Mononuclear cell (primary cell): ENCODE data around the gene TRIL. TPM values are rescaled to one million over a fixed set of nuclear protein-coding genes. Genes with fewer than 3 reads are reported as not detected.

ENCODE experiments used
- H3K27me3 ChIP-seq: 2 replicates; pipeline ENCODE4 v1.6.0; 2011; ENCODE audit warnings: low read length, control low read depth; ENCODE audit not compliant: insufficient read depth
- H3K4me1 ChIP-seq: 2 replicates; pipeline ENCODE4 v1.5.1; 2011; ENCODE audit warnings: mild to moderate bottlenecking, low read length, control low read depth; ENCODE audit not compliant: insufficient read depth
- H3K4me3 ChIP-seq: 2 replicates; pipeline ENCODE4 v1.5.1; 2011; ENCODE audit warnings: mild to moderate bottlenecking, low read length, moderate library complexity
- H3K9me3 ChIP-seq: 2 replicates; pipeline ENCODE4 v1.5.1; 2011; ENCODE audit warnings: low read depth, mild to moderate bottlenecking, control low read depth, low read length
- total RNA-seq: library from RNA; depleted of rRNA; stranded (reverse); fragments of >200 nt; gene quantifications from one replicate; pipeline ENCODE4 v1.2.3, GENCODE V29; 2012

The TRIL gene
- total RNA-seq, 1 donor: not detected

DNA sequence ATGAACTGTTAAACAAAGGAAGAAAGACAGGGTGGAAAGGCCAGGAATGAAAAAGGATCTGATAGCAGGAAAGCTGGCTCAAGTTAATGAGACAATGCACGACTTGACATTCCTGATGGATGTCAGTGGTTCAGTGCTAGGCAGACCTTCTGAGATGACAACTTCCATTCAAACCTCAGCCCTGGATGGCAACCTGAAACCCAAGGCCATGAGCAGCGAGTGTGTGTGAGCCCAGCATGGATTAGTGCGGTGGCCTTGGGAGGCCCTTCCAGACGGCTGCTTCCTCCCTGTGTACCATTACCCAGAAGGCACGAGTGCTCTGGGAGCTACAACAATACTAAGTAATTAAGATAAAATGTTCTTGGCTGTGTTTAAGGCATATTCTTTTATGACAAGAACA lies 18.8 kb downstream of the TRIL start:
- H3K27me3 ChIP-seq: peaks cover 2% of the 10 kb centered on the region

DNA sequence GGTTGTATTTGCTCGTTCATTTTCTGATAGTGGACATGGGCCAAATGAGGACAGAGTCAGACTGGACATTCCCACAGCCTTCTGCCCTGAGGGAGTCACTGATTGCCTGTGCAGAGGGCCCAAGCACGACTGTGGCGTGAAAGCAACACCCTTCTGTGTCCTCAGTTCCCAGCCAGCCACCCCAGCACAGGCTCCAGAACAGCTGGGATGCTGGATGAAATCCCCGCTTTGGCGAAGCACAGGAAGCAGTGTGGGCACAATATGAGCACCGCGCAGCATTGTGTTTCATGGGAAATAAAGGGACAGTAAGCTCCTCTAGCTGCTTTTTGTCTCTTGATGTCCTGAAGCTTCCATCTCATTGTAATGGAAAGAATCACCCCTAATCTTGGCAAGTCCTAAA lies 20.5 kb downstream of the TRIL start:
- H3K4me1 ChIP-seq: no peaks in the 10 kb centered on the region

More for the DNA sequence above, 18.8 kb downstream of the TRIL start:
- Histone ChIP-seq H3K9me3 (no peaks in the 10 kb centered on the region), H3K4me3 (no peak overlapping the region), H3K4me1 (no peaks in the 10 kb centered on the region)

DNA sequence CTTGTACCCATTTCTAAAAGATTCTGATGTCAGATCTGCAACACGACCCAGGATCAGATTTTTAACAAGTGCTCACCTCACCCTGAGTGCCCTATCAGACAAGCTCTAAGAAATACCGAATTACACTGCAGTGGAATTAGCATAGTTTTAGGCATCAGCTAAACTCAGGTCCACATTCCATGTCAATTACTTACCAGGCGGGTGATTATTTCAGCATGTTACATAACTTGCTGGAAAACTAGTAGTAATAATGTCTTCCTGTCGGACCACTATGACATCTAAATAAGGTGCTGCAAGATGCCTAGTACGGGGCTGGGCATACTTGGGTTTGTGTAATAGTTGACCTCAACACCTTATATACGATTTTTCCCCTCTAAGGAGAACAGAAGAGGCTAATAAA lies 21.0 kb downstream of the TRIL start:
- H3K9me3 ChIP-seq: no peaks in the 10 kb centered on the region
- no peak overlapping the region for H3K4me3 ChIP-seq
- no peaks in the 10 kb centered on the region for H3K27me3 ChIP-seq
- H3K4me1 ChIP-seq: no peaks in the 10 kb centered on the region

More for the DNA sequence above, 20.5 kb downstream of the TRIL start:
- H3K9me3 ChIP-seq: no peaks in the 10 kb centered on the region
- no peak overlapping the region for H3K4me3 ChIP-seq
- H3K27me3 ChIP-seq: no peaks in the 10 kb centered on the region

DNA sequence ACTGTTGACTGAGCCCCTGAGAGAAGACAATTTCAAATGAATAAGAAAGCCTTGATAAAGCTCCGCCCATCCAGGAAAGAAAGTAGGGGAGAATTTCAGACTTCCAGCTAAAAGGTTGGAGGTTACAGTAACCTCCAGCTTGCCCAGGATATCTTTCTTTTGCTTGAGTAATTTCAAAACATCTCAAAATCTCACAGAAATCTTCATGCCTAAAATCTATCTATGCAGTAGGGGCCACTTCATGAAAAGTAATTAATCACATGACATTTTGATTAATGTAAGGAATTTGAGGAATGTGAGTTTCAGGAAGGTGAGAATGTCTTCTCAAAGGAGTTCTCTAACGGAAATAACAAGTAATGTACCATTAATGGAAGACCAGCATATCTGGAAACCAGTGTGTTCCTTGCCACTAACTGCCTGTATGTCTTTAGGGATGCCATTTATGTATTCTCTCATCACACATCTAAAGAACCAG lies 24.2 kb downstream of the TRIL start:
- Histone ChIP-seq H3K9me3 (no peaks in the 10 kb centered on the region), H3K4me1 (no peaks in the 10 kb centered on the region), H3K27me3 (no peaks in the 10 kb centered on the region), H3K4me3 (no peak overlapping the region)

DNA sequence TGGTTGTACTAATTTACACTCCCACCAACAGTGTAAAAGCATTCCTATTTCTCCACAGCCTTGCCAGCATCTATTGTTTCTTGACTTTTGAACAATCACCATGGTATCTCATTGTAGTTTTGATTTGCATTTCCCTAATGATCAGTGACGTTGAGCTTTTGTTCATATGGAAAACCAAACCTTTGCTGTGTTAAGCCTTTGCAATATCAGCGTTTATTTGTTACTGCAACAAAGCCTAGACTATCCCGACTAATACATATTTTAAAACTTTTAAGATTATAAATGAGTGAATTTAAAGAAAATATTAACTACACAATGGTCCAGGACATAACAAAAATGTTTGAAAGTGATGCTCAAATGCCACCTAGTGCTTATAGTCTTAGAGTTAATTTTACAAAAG lies 26.6 kb downstream of the TRIL start:
- H3K4me3 ChIP-seq: no peak overlapping the region
- peaks cover 7% of the 10 kb centered on the region for H3K4me1 ChIP-seq
- no peaks in the 10 kb centered on the region for H3K27me3 ChIP-seq
- no peaks in the 10 kb centered on the region for H3K9me3 ChIP-seq

DNA sequence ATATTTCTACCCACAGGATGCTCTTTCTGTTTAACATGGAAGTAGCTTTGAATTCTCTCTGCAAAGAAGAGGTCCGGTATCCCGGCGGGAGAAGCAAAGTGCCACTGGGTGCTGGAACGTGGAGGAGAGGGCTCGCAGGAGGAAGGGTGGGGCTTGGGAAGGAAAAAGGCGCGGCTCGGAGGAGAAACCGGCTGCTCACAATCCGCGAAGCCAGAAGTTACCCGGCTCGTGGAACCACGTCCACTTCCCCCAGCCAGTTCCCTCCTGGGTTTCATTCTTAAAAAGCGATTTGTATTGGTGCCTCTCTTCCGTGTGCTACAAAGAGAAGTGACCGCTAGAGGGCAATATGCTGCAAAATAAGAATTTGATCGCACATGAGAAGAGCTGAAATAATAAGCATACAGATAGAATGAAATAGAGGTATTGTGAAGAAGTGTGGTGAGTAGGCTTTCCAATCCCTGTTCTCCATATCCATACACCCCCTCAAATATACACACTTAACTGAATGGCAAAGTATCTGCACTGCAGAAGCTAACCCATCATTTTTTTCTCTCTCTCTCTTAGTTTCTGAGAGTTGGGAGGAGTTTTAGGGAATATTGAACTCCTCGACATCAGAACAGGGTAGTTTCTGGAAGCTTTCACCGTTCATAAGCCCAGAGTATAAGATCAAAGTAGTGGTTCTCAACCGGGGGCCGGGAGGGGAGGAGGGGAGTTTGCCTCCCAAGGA lies 31.1 kb downstream of the TRIL start:
- Histone ChIP-seq H3K4me3 (peak overlapping the region; percentile 28), H3K4me1 (peaks cover 15% of the 10 kb centered on the region), H3K27me3 (peaks cover 9% of the 10 kb centered on the region), H3K9me3 (no peaks in the 10 kb centered on the region)

DNA sequence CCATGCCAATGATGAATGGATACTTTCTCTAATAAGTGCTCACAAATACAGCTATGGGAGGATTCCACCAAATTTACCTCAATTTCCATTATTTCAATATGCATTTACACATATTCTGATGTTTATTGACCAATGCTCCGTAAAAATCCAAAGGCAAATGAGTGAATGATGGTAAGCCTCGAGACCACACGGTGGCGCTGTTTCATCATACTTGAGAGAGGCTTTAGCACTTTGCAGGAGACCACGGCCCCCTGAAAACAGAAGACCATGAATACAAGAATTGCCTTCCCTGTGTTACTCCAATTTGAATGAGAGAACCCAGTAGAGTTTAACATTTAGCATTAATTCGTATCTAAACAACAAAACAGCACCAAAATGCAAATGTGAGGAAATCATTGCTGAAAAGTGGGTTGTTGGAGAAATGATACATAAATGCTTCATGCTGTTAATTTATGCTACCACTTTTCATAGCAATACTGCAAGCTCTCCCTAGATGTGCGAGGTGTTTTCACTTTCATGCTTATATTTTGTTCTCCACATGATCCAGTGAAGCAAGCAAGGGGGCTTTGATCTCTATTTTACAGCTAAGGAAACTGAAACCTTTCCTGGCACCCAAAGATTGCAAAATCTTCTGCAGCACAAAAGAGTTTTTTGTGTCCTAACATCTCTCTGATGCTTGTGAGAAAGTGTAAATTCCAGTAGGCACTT lies 35.4 kb downstream of the TRIL start:
- Histone ChIP-seq H3K27me3 (peaks cover 9% of the 10 kb centered on the region), H3K9me3 (no peaks in the 10 kb centered on the region), H3K4me3 (no peak overlapping the region), H3K4me1 (peaks cover 15% of the 10 kb centered on the region)

DNA sequence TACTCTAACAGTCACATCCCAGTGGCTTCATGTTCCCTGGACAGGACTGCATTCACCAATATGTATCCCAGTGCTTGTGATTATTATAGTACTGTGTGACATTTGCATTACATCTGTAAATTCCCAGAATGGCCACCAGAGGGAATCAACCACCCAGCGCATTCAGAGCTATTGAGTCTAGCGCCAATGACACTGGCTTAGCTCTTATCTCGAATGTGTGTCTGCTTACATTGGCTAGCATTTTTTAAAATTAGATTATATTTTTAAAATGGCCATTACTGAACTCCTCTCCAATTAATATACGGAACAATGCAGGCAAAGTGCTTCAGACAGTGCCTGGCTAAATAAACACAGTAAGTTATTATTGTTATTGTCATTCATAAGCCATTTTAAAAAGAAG lies 36.3 kb downstream of the TRIL start:
- peaks cover 11% of the 10 kb centered on the region for H3K4me1 ChIP-seq
- H3K27me3 ChIP-seq: peaks cover 9% of the 10 kb centered on the region
- no peak overlapping the region for H3K4me3 ChIP-seq
- H3K9me3 ChIP-seq: no peaks in the 10 kb centered on the region

DNA sequence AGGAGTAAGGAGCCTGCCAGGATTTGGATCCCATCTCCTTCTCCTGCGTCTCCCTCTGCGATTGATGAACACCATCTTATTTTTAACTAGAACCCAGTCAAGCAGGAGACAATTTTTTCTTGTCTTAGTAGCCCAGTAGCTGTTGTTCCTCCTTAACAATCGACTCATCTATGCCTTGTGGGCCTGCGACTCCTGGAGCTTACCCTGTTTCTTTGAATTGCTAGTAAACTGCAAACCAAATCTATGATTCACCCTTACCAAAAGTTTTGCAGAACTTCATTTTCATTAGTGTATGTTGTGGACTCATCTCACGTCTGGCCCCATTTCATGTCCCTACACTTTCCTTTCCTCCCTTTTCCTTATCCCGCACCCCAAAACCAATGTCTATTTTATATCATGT lies 37.7 kb downstream of the TRIL start:
- Histone ChIP-seq H3K27me3 (peaks cover 3% of the 10 kb centered on the region), H3K4me3 (no peak overlapping the region), H3K4me1 (peaks cover 6% of the 10 kb centered on the region), H3K9me3 (no peaks in the 10 kb centered on the region)

DNA sequence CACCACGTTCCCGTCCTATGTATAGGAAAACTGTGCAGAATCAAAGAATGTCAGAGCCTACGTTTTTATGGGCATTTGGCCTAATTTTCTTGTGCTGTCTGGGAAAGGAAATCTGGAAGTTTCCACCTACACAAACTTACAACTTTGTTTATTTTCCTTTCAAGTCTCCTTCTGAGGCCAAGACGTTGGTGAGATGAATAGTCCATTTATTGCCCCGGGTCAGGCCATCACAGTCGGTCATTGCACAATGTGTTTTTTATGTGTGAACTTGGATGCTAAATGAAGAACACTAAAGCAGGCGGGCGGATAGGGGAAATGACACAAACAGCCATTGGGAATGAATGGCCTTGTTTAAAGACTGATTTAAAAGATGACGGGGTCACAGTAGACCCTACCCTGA lies 38.6 kb downstream of the TRIL start:
- H3K4me1 ChIP-seq: peaks cover 6% of the 10 kb centered on the region
- H3K9me3 ChIP-seq: no peaks in the 10 kb centered on the region
- no peak overlapping the region for H3K4me3 ChIP-seq
- no peaks in the 10 kb centered on the region for H3K27me3 ChIP-seq

DNA sequence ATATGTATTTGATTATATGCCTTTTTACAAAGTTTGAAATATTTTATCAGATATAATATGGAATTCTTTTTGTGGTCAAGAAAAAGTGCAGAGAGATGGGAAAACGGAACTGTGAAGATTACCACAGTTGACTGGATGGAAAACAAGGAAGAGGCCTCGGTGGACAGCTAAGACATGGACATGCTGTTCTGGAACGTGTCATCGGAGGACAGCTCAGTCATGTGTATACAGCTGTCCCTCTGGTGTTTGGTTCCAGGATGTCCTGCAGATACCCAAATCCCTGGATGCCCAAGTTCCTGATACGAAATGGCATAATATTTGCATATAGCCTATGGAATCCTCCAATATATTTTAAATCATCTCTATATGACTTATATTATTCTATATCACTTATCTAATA lies 49.4 kb downstream of the TRIL start:
- no peaks in the 10 kb centered on the region for H3K27me3 ChIP-seq
- no peaks in the 10 kb centered on the region for H3K4me1 ChIP-seq
- H3K9me3 ChIP-seq: no peaks in the 10 kb centered on the region
- no peak overlapping the region for H3K4me3 ChIP-seq

DNA sequence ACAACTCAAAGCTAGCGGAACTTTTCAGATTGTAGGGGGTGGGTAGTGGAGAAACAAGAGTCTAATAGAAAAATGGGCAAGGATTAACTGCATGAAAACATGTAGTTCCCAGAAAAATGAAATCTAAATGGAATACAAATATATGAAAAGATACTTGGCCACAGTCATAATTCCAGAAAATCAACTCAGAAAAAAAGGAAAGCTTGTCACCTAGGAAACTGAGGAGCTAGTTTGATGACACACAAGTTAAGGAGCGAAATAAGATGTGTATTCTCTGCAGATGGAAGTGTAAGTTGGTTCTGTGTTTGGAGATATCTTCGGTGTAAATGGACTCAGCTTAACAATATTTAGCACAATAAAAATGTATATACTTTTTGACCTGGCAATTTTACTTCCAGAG lies 52.7 kb downstream of the TRIL start:
- H3K27me3 ChIP-seq: no peaks in the 10 kb centered on the region
- H3K4me1 ChIP-seq: no peaks in the 10 kb centered on the region
- H3K4me3 ChIP-seq: no peak overlapping the region
- no peaks in the 10 kb centered on the region for H3K9me3 ChIP-seq

DNA sequence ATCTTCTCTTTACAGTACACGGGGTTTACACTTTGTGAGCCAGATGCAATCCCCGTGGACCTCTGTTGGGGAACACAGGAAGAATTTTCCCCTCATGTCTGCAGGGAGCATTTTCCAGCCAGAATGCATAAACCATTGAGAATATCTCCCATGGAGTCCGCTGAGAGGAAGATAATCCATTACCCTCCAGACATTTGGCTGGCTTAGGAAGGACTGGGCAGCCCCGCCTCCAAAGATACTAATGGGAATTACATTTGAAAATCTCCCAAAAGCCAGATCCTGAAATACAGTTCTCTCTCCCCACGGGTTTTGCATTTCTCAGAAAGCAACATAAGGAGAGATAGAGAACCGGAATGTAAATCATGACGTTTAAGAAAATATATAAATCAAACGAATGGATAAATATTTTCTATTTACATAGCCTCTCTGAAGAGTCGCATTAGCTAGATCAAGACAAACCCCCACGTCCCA lies 53.5 kb downstream of the TRIL start:
- Histone ChIP-seq H3K27me3 (no peaks in the 10 kb centered on the region), H3K4me1 (no peaks in the 10 kb centered on the region), H3K4me3 (no peak overlapping the region), H3K9me3 (no peaks in the 10 kb centered on the region)

DNA sequence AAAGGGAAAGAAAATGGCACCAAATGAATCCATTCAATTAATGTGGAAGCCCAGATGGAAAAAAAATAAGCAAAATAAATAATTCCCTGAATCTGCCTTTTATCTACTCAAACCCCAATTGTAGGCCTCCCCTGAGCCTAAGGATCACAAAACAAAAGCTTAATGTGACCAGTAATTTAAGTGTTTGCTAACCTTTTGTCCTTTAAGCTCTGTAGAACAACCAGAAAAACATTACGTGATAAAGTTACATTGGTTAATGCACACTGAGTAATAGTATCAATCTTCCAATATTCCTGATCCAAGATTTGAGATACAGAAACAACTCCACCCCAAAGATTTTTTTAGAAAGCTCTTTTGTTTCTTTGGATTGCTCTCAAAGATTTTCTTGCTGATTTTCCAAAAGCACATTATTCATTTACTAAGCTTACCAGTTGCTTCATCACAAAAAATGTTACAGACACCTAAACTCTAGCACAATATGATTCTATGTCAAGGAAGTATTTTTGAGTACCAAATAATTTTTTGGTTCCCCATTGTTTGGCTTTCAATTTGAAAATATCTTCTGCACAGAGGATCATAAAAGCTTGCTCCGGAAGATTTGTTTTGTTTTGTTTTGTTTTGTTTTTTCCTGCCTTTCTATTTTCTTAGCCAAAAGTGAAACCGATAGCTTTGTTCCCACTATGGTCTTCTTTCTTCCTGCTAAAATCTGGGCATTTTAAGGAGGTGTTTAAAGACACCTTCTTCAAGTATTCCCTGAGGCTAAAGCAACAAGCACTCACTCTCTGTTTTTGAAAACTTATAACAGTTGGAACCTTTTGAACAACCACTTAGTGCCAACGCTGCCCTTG lies 54.2 kb downstream of the TRIL start:
- H3K9me3 ChIP-seq: no peaks in the 10 kb centered on the region
- H3K27me3 ChIP-seq: no peaks in the 10 kb centered on the region
- H3K4me3 ChIP-seq: no peak overlapping the region
- H3K4me1 ChIP-seq: no peaks in the 10 kb centered on the region
